Measurements from ENCODE around the gene CAPN9. TPM values are rescaled to one million over a fixed set of nuclear protein-coding genes. Genes with fewer than 3 reads are reported as not detected.

The CAPN9 gene
- total and polyA plus RNA-seq, 3 experiments from 2014 or later, result not detected

DNA sequence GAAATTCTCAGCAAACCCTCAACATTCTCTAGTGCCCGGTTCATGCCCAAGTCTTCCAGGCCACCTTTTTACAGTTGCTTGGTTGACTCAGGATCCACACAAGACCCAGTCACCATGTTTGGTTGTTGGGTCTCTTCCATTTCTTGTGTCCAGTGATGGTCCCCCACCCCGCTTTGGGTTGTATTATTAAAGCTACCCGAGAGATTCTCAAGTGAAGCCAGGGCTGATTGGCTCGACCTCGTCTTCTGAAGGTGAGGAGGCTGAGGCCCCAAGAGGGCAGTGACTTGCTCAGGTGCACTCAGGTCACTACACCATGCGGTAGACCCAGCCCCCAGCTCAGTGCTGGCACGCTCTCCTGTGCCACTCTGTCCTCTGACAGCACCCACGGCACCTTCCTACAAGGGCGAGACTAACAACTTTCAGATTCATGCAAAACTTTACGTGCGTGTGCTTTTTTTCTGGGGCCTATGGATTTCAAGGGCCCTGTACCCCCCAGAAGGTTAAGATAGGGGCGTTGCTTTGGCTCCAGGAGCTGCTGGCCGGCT is 50.3 kb downstream of the CAPN9 start:
- H3K27me3 Mint-ChIP-seq, result peaks cover 13 to 58% of the 10 kb centered on the region in 2 donors
- H3K27ac Mint-ChIP-seq, result no peak overlapping the region
- CTCF ChIA-PET, result interaction anchor here (1.0 kb wide), 1 partner anchor 414 kb away, joined by 3 read pairs; no protein-coding TSS in a partner anchor
- H3K4me1 Mint-ChIP-seq, result peaks cover 0 to under 1% (median 0%) of the 10 kb centered on the region in 3 donors
- no peak overlapping the region for H3K4me3 Mint-ChIP-seq
- POLR2A ChIA-PET, result no interaction called here
- DNase-seq, result no peak
- Histone ChIP-seq H3K9me3 (ENCODE audit: low read length) (no peaks in the 10 kb centered on the region), H3K36me3 (ENCODE audit: insufficient read depth, low read length) (no peaks in the 10 kb centered on the region), H3K4me3 (ENCODE audit: low read length) (no peak overlapping the region), H3K4me1 (ENCODE audit: insufficient read depth, low read length) (no peaks in the 10 kb centered on the region), H3K27me3 (ENCODE audit: insufficient read depth, low read length, poor library complexity, severe bottlenecking) (peaks cover 4% of the 10 kb centered on the region), H3K27ac (ENCODE audit: low read depth, low read length) (no peak overlapping the region)
- no peaks in the 10 kb centered on the region for H3K9me3 Mint-ChIP-seq
- H3K36me3 Mint-ChIP-seq, result peaks cover 0 to 2% (median 0%) of the 10 kb centered on the region in 3 donors

DNA sequence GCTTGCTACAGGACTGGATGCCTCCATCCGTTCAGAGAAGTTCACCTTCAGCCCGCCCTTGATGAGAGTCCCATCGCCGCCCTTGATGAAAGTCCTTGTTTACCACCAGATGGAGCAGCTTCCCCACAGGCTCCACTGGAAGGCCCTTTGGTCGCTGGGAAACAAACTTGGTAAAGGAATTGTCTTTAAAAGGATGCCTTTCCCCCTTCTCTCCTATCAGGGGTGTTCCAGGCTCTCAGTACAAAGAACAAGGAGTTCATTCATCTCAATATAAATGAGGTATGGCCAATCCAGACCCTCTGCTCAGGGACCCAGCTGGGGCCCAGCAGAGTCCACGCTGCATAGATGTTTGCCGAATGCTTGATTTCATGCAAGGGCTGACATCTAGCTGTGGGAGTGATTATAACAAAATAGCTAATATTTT is 50.8 kb downstream of the CAPN9 start:
- no peak overlapping the region for H3K27ac ChIP-seq (ENCODE audit: low read depth, low read length)
- H3K9me3 Mint-ChIP-seq, result no peaks in the 10 kb centered on the region
- DNase-seq, result no peak
- peaks cover 0 to 2% (median 0%) of the 10 kb centered on the region in 3 donors for H3K36me3 Mint-ChIP-seq
- H3K4me1 Mint-ChIP-seq, result no peaks in the 10 kb centered on the region
- no peaks in the 10 kb centered on the region for H3K9me3 ChIP-seq (ENCODE audit: low read length)
- no peaks in the 10 kb centered on the region for H3K27me3 ChIP-seq (ENCODE audit: insufficient read depth, low read length, poor library complexity, severe bottlenecking)
- no peak overlapping the region for H3K4me3 Mint-ChIP-seq
- ChIA-PET POLR2A (no interaction called here), CTCF (interaction anchor here (1.0 kb wide), 1 partner anchor 413 kb away, joined by 3 read pairs; no protein-coding TSS in a partner anchor)
- H3K4me3 ChIP-seq (ENCODE audit: low read length), result no peak overlapping the region
- H3K27me3 Mint-ChIP-seq, result peaks cover 13 to 61% of the 10 kb centered on the region in 2 donors
- H3K4me1 ChIP-seq (ENCODE audit: insufficient read depth, low read length), result no peaks in the 10 kb centered on the region
- H3K36me3 ChIP-seq (ENCODE audit: insufficient read depth, low read length), result no peaks in the 10 kb centered on the region
- H3K27ac Mint-ChIP-seq, result no peak overlapping the region

DNA sequence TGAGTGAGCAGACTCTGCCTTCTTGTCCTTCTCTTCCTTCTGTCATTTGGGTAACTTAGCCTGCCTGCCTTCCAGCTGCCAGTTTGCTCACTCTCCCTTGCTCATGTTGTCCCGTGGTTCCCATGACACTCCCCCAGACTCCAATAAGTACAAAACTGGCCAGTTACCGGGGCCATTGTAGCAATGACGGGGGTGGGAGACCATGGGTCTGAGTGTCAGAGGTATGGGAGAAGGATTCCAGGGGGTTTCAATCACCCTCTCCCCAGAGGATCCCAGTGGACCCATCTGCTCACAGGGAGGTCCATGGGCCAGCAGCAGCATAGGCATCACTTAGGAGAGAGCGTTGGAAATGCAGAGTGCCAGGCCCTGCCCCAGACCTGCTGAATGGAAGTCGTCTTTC is 51.3 kb downstream of the CAPN9 start:
- Mint-ChIP-seq H3K27ac (no peak overlapping the region), H3K4me3 (no peak overlapping the region), H3K27me3 (peaks cover 11 to 61% of the 10 kb centered on the region in 2 donors), H3K36me3 (peaks cover 0 to 2% (median 0%) of the 10 kb centered on the region in 3 donors), H3K4me1 (no peaks in the 10 kb centered on the region), H3K9me3 (no peaks in the 10 kb centered on the region)
- CTCF ChIA-PET, result interaction anchor here (1.0 kb wide), 1 partner anchor 413 kb away, joined by 3 read pairs; no protein-coding TSS in a partner anchor
- H3K9me3 ChIP-seq (ENCODE audit: low read length), result no peaks in the 10 kb centered on the region
- H3K4me1 ChIP-seq (ENCODE audit: insufficient read depth, low read length), result no peaks in the 10 kb centered on the region
- no peaks in the 10 kb centered on the region for H3K36me3 ChIP-seq (ENCODE audit: insufficient read depth, low read length)
- H3K27me3 ChIP-seq (ENCODE audit: insufficient read depth, low read length, poor library complexity, severe bottlenecking), result no peaks in the 10 kb centered on the region
- POLR2A ChIA-PET, result no interaction called here
- H3K27ac ChIP-seq (ENCODE audit: low read depth, low read length), result no peak overlapping the region
- DNase-seq, result no peak
- H3K4me3 ChIP-seq (ENCODE audit: low read length), result no peak overlapping the region

DNA sequence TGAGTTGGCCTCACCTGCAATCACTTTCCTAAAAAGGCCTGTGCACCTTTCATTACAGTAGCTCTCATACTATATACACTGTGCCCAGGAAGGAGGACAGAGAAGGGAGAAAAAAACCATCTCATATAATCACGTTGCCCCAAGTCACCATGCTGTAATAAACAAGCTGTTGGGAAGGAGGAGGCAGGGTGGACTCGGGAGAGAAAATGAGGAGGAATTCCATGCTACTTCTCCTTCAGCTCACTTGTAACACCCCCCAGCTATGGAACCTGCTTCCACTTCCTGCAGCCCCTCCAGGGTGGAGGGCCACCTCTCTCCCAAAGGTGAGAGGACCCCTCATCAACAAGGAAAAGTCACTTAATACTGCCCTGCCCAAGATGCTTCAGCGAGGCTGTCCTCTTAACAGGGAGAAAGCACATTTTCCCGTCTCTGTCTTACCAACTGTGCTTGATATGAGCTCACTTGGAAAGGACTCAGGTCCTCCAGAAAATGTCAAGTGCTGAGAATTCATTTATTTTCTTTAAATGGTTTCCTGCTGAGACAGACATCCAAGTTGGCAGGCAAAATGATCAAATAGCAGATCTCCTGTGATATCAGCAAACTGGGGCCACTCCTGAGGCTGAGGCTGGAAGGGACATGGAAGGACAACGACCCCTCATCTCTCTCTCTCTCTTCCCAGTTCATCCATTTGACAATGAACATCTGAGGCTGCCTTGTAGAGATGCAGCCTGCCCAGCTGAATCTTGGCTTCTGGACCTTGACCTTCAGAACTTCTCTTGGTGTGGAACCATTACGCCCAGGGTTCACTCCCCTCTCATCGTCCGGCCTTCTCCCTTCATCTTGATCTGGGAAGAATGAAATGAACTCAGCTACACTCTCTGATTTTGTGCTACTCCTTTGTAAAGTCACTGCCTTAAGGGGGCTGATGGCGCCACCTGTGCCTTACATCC is 54.0 kb downstream of the CAPN9 start:
- Mint-ChIP-seq H3K4me1 (no peaks in the 10 kb centered on the region), H3K4me3 (no peak overlapping the region), H3K36me3 (peaks cover 0 to 2% (median 0%) of the 10 kb centered on the region in 3 donors), H3K27me3 (peaks cover 8 to 59% of the 10 kb centered on the region in 2 donors), H3K9me3 (peaks cover 0 to 3% (median 0%) of the 10 kb centered on the region in 5 donors), H3K27ac (no peak overlapping the region)
- Histone ChIP-seq H3K9me3 (ENCODE audit: low read length) (no peaks in the 10 kb centered on the region), H3K4me1 (ENCODE audit: insufficient read depth, low read length) (no peaks in the 10 kb centered on the region), H3K27me3 (ENCODE audit: insufficient read depth, low read length, poor library complexity, severe bottlenecking) (no peaks in the 10 kb centered on the region), H3K36me3 (ENCODE audit: insufficient read depth, low read length) (no peaks in the 10 kb centered on the region), H3K27ac (ENCODE audit: low read depth, low read length) (no peak overlapping the region), H3K4me3 (ENCODE audit: low read length) (no peak overlapping the region)
- DNase-seq, result no peak
- ChIA-PET POLR2A (no interaction called here), CTCF (no interaction called here)

DNA sequence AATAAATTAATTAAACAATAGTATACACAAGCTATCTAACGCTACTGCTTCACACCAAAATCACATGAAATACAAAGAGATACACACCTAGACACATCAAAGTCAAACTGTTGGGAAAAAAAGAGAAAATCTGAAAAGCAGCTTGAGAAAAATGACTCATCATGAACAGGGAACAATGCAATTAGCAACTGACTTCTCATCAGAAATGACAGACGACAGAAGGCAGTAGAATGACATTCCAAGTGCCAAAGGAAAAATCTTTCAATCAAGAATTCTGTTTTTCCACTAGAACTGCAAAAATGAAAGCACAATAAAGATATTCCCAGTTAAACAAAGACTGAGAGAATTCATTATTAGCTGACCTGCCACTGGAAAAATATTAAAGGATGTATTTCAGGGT is 57.2 kb downstream of the CAPN9 start:
- Mint-ChIP-seq H3K27me3 (peaks cover 2 to 39% of the 10 kb centered on the region in 2 donors), H3K27ac (no peak overlapping the region), H3K4me3 (no peak overlapping the region), H3K9me3 (peaks cover 0 to 4% (median 3%) of the 10 kb centered on the region in 5 donors), H3K4me1 (no peaks in the 10 kb centered on the region), H3K36me3 (no peaks in the 10 kb centered on the region)
- H3K9me3 ChIP-seq (ENCODE audit: low read length), result no peaks in the 10 kb centered on the region
- H3K27me3 ChIP-seq (ENCODE audit: insufficient read depth, low read length, poor library complexity, severe bottlenecking), result no peaks in the 10 kb centered on the region
- H3K4me1 ChIP-seq (ENCODE audit: insufficient read depth, low read length), result no peaks in the 10 kb centered on the region
- no peak for DNase-seq
- ChIA-PET POLR2A (no interaction called here), CTCF (no interaction called here)
- no peak overlapping the region for H3K27ac ChIP-seq (ENCODE audit: low read depth, low read length)
- no peaks in the 10 kb centered on the region for H3K36me3 ChIP-seq (ENCODE audit: insufficient read depth, low read length)
- H3K4me3 ChIP-seq (ENCODE audit: low read length), result no peak overlapping the region

DNA sequence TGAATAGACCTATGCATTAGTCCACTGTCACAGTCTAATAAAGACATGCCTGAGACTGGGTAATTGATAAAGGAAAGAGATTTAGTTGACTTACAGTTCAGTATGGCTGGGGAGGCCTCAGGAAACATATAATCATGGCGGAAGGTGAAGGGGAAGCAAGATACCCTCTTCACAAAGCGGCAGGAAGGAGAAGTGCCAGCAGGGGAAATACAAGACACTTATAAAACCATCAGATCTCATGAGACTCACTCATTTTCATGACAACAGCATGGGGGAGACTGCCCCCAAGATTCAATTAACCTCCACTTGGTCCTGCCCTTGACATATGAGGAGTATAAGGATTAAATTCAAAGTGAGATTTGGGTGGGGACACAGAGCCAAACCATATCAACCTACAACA is 59.4 kb downstream of the CAPN9 start:
- Mint-ChIP-seq H3K27me3 (peaks cover 2 to 24% of the 10 kb centered on the region in 2 donors), H3K27ac (no peak overlapping the region), H3K36me3 (no peaks in the 10 kb centered on the region), H3K9me3 (peaks cover 0 to 5% (median 4%) of the 10 kb centered on the region in 5 donors), H3K4me3 (no peak overlapping the region), H3K4me1 (no peaks in the 10 kb centered on the region)
- no peak overlapping the region for H3K4me3 ChIP-seq (ENCODE audit: low read length)
- no peaks in the 10 kb centered on the region for H3K9me3 ChIP-seq (ENCODE audit: low read length)
- ChIA-PET CTCF (no interaction called here), POLR2A (no interaction called here)
- no peaks in the 10 kb centered on the region for H3K4me1 ChIP-seq (ENCODE audit: insufficient read depth, low read length)
- H3K27me3 ChIP-seq (ENCODE audit: insufficient read depth, low read length, poor library complexity, severe bottlenecking), result no peaks in the 10 kb centered on the region
- H3K36me3 ChIP-seq (ENCODE audit: insufficient read depth, low read length), result no peaks in the 10 kb centered on the region
- H3K27ac ChIP-seq (ENCODE audit: low read depth, low read length), result no peak overlapping the region
- DNase-seq, result no peak

DNA sequence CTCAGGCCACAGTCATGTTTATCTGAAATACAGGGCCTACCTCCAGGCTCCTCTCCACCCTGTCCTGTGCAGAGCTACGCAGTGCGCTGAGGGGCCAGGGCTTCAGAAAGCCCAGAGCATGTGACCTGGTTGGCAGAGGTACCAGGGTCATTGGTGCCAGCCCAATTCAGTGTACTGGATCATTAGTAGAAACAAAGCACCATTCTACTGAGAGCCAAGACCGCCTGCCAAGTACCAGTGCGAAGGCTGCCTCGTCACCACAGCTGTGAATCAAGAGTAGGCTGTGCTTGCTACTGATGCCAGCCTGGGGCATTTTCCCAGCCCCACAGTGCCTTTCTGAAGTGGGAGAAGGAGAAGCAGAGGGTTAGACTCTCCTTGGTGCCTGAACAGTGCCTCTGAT is 59.8 kb downstream of the CAPN9 start:
- ChIA-PET CTCF (no interaction called here), POLR2A (no interaction called here)
- Histone ChIP-seq H3K27me3 (ENCODE audit: insufficient read depth, low read length, poor library complexity, severe bottlenecking) (no peaks in the 10 kb centered on the region), H3K9me3 (ENCODE audit: low read length) (no peaks in the 10 kb centered on the region), H3K27ac (ENCODE audit: low read depth, low read length) (no peak overlapping the region), H3K4me1 (ENCODE audit: insufficient read depth, low read length) (no peaks in the 10 kb centered on the region), H3K4me3 (ENCODE audit: low read length) (no peak overlapping the region), H3K36me3 (ENCODE audit: insufficient read depth, low read length) (no peaks in the 10 kb centered on the region)
- no peak overlapping the region for H3K4me3 Mint-ChIP-seq
- no peak for DNase-seq
- no peak overlapping the region for H3K27ac Mint-ChIP-seq
- H3K9me3 Mint-ChIP-seq, result peaks cover under 1 to 7% (median 4%) of the 10 kb centered on the region in 5 donors
- no peaks in the 10 kb centered on the region for H3K4me1 Mint-ChIP-seq
- H3K27me3 Mint-ChIP-seq, result peaks cover 0 to 19% of the 10 kb centered on the region in 2 donors
- H3K36me3 Mint-ChIP-seq, result no peaks in the 10 kb centered on the region

DNA sequence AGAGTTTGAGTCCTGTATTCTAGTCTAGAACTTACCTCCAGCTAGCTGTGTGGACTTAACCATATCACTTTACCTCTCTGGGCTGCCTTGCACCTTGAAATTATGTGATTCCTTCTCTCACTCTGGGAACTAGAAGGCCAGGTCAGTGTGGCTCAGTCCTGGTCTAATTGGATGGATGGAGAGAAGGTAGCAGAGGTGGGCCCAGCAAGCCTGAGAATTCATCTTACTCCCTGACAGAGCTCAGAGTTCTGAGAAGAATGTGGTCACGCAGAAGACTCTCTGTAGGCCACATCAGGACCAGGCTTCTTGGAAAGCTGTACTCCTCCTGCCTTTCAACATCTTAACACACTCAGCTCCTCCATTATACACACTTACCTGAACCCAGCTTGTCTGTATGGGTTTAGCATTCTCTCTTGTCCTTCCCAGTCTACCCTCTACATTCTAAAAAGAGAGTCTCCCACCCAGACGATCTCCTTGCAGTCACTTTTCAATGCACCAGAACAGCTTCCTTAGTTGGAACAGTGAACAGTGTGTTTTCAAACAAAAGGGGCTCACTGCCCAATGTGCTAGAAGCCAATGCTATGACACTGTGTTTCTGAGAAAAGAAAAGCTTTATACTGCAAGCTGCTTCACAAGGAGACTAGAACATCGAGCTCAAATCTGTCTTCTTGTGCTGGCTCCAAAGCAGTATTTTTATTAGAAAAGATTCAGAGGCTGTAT is 60.5 kb downstream of the CAPN9 start:
- ChIA-PET POLR2A (no interaction called here), CTCF (no interaction called here)
- no peak overlapping the region for H3K27ac Mint-ChIP-seq
- Histone ChIP-seq H3K4me3 (ENCODE audit: low read length) (no peak overlapping the region), H3K27ac (ENCODE audit: low read depth, low read length) (no peak overlapping the region), H3K27me3 (ENCODE audit: insufficient read depth, low read length, poor library complexity, severe bottlenecking) (no peaks in the 10 kb centered on the region), H3K9me3 (ENCODE audit: low read length) (peaks cover 6% of the 10 kb centered on the region), H3K4me1 (ENCODE audit: insufficient read depth, low read length) (no peaks in the 10 kb centered on the region), H3K36me3 (ENCODE audit: insufficient read depth, low read length) (no peaks in the 10 kb centered on the region)
- no peaks in the 10 kb centered on the region for H3K4me1 Mint-ChIP-seq
- DNase-seq, result no peak
- no peak overlapping the region for H3K4me3 Mint-ChIP-seq
- H3K36me3 Mint-ChIP-seq, result peaks cover 0 to 3% (median 0%) of the 10 kb centered on the region in 3 donors
- peaks cover 0 to 15% of the 10 kb centered on the region in 2 donors for H3K27me3 Mint-ChIP-seq
- peaks cover 7 to 12% (median 9%) of the 10 kb centered on the region in 5 donors for H3K9me3 Mint-ChIP-seq
